ENCODE data around the gene GDPD4. TPM values are rescaled to one million over a fixed set of nuclear protein-coding genes. Genes with fewer than 3 reads are reported as not detected.

Gene GDPD4
- total RNA-seq, 1 donor from 2014 or later, result not detected

DNA sequence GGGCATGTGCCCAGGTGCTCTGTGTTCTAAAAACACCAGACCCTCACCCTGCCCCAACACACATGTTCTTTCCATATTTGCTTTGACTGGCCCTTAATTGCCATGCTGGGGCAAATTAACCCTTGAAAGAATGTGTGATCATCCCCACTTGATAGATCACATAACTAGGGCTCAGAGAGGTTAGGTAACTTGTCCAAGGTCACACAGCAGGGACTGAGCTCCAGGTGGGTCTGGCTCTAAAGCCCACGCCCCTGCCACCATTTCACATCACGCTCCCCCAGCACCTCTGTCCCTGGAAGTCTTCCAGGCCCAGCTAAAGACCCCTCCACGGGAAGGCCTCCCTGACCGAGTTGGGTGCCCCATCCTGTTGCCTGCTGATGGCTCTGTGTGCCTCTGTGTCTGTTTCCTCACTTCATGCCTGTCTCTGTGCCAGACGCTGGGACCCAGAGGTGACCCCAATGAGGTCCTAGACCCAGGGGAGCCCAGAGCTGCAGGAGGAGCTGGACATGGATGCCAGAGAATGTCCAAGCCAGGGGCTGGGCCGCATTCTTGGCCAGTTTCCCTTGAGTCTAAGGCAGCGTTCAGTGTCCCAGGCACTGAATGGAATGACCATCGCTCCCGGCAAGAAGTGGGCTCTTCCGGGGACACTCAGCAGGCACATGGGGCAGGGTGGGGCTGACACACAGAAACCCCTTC is 93.7 kb downstream of the GDPD4 start:
- H3K27me3 ChIP-seq, result no peaks in the 10 kb centered on the region
- H3K4me3 ChIP-seq, result no peak overlapping the region
- H3K4me1 ChIP-seq, result no peaks in the 10 kb centered on the region
- DNase-seq (ENCODE audit: low spot score in 2 of 2), result peak in 1 of 2 donors; percentile 61
- no peaks in the 10 kb centered on the region for H3K9me3 ChIP-seq
- no peak overlapping the region for H3K27ac ChIP-seq
- TF ChIP-seq, protein P1, sequence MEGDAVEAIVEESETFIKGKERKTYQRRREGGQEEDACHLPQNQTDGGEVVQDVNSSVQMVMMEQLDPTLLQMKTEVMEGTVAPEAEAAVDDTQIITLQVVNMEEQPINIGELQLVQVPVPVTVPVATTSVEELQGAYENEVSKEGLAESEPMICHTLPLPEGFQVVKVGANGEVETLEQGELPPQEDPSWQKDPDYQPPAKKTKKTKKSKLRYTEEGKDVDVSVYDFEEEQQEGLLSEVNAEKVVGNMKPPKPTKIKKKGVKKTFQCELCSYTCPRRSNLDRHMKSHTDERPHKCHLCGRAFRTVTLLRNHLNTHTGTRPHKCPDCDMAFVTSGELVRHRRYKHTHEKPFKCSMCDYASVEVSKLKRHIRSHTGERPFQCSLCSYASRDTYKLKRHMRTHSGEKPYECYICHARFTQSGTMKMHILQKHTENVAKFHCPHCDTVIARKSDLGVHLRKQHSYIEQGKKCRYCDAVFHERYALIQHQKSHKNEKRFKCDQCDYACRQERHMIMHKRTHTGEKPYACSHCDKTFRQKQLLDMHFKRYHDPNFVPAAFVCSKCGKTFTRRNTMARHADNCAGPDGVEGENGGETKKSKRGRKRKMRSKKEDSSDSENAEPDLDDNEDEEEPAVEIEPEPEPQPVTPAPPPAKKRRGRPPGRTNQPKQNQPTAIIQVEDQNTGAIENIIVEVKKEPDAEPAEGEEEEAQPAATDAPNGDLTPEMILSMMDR (IDR thresholded peaks at IDR 0.05), result no peak
- intact Hi-C loops (cut with DNase I), result no loop called here
- H3K36me3 ChIP-seq, result no peaks in the 10 kb centered on the region

DNA sequence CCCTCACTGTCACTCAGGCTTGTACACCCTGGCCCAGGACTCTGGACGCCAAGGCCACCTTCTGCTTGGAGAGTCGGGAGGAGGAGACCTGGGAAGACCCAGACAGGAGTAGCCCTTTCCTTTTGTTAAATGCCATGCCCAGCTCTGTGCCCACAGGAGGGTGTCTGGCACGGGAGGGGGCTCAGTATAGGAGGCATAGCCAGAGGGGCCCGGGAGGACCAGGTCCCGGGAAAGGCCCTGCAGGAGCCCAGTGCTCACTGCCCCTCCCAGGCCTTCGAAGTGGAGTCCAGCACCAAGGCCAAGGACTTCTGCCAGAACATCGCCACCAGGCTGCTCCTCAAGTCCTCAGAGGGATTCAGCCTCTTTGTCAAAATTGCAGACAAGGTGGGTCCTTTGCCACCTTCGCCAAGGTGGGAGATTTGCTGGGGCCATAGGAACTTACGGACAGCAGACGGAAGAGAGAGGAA is 94.4 kb downstream of the GDPD4 start:
- intact Hi-C loops (cut with DNase I), result no loop called here
- H3K27ac ChIP-seq, result no peak overlapping the region
- no peaks in the 10 kb centered on the region for H3K4me1 ChIP-seq
- DNase-seq (ENCODE audit: low spot score in 2 of 2), result peak in 1 of 2 donors; percentile 35
- no peaks in the 10 kb centered on the region for H3K27me3 ChIP-seq
- TF ChIP-seq, protein P1 (IDR thresholded peaks at IDR 0.05), result no peak
- H3K9me3 ChIP-seq, result no peaks in the 10 kb centered on the region
- no peaks in the 10 kb centered on the region for H3K36me3 ChIP-seq
- no peak overlapping the region for H3K4me3 ChIP-seq

DNA sequence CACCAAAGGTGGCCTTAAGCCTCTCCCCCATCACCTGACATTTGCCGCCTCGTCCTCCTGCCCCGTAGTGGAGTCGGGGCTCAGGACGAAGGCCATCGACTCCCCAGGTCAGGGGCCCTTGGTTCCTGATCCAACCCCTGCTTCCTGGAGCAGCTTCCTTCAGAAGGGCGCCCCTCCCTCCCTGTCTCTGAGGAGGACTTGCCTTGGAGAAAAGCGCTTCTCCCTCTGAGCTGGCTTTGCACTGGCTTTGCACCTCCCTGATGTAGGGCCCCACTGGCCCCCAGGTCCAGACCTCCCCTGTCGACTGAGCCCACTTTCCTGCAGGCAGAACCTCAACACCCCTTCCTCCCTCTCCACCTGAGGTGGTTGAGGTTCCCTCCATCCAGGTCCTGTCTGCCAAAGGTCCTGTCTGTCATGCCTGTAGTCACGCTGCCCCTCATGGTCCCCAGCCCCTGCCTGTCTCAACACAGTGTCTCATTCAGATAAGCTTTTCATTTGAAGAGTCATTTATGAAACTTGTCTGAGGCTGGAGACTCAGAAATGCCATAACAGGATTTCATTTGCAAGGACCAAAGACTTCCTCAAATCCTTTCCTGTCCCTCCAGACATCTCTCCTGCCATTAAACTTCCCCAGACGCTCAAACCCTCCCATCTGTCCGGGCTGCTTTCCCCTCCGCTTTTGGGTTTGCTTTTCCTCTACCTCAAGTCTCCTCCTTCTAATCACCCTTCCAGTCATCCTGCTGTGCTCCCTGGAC is 95.0 kb downstream of the GDPD4 start:
- Histone ChIP-seq H3K9me3 (no peaks in the 10 kb centered on the region), H3K27me3 (no peaks in the 10 kb centered on the region), H3K4me1 (no peaks in the 10 kb centered on the region), H3K4me3 (no peak overlapping the region), H3K27ac (no peak overlapping the region), H3K36me3 (no peaks in the 10 kb centered on the region)
- TF ChIP-seq, protein P1 (IDR thresholded peaks at IDR 0.05), result no peak
- intact Hi-C loops (cut with DNase I), result no loop called here
- peak in 1 of 2 donors; percentile 50 for DNase-seq (ENCODE audit: low spot score in 2 of 2)

DNA sequence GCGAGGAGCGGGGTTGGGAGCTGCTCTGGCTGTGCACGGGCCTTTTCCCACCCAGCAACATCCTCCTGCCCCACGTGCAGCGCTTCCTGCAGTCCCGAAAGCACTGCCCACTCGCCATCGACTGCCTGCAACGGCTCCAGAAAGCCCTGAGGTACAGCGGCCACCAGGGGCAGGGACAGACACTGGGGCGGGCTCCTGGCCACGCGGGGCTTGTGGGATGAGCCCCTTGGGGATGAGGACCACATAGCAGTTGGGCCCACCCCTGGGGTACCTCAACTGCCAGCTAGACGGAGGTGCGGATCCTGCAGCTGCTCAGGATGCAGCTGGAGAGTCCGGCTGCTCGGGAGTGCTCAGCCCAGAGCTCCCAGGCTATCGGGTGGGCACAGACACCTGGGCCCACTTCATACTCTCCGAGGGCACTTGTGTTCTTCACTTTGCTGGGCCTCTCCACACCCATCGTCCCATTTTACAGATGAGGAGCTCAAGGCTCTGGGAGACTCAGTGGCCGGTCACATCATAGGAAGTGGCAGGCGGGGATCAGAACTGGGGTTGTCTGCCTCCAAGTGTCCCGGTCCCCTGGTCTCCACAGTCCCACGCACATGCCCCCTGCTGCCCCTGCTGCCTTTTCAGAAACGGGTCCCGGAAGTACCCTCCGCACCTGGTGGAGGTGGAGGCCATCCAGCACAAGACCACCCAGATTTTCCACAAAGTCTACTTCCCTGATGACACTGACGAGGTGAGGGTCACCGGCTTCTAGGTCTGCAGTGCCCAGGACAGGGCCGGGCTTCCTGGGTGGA is 95.8 kb downstream of the GDPD4 start:
- Histone ChIP-seq H3K4me1 (no peaks in the 10 kb centered on the region), H3K27me3 (no peaks in the 10 kb centered on the region), H3K36me3 (no peaks in the 10 kb centered on the region), H3K9me3 (no peaks in the 10 kb centered on the region), H3K27ac (no peak overlapping the region), H3K4me3 (no peak overlapping the region)
- TF ChIP-seq, protein P1 (IDR thresholded peaks at IDR 0.05), result no peak
- intact Hi-C loops (cut with DNase I), result no loop called here
- DNase-seq (ENCODE audit: low spot score in 2 of 2), result peak in 1 of 2 donors; percentile 50

DNA sequence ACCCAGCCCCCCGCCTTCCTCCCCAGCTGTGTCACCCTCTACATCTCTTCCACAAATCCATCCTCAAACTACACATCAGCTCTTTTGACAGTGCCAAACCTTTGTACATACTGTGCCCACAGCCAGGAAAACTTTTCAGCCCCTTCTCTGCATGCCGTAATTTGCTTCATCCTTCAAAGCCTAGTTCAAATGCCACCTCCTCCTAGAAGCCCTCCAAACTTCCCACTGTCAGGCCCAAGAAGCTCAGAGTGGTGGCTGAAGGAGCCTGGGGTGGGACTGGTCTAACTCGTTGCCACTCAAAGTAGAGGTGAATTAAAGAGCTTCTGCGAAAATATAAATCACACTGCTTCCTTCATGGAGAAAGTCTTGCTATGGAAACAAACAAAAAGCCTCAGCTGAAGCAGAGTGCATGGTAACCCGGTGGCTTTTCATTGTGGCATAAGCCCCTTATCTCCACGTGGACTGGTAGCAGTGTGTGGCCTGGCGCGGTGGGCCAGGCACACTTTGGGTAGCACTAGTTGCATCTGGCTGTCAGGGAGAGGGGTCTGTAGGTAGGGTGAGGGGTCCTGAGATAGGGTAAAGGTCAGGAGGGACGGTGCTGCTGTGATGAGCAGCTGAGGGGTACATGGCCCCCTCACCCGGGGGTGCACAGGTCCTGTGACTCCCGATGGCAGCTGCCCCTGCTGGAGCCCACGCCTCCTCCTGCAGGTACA is 96.6 kb downstream of the GDPD4 start:
- Histone ChIP-seq H3K36me3 (no peaks in the 10 kb centered on the region), H3K4me3 (no peak overlapping the region), H3K4me1 (no peaks in the 10 kb centered on the region), H3K9me3 (no peaks in the 10 kb centered on the region), H3K27me3 (no peaks in the 10 kb centered on the region), H3K27ac (no peak overlapping the region)
- intact Hi-C loops (cut with DNase I), result no loop called here
- TF ChIP-seq, protein P1 (IDR thresholded peaks at IDR 0.05), result no peak
- no peak for DNase-seq (ENCODE audit: low spot score in 2 of 2)

All from ascending aorta (tissue), 2 donors.